A673 (cell line): ENCODE results near the gene ELOVL4. TPM values are rescaled to one million over a fixed set of nuclear protein-coding genes. Genes with fewer than 3 reads are reported as not detected.
A peak's percentile ranks its signal among the peaks of the same experiment; 100 is the strongest.

Source experiments
- BruUV-seq: library from RNA; stranded (reverse); fragments of 400-500 nt; replicated peaks from 2 replicates; lab custom pipeline; 2021; lab: Mats Ljungman, UMichigan
- CTCF ChIA-PET: fragments of 300-600 bp; sonication (Branson Sonifier 250); formaldehyde crosslinking; loops from one replicate; lab custom pipeline; 2022; ENCODE audit warnings: antibody characterized with exemption; lab: Charles Lee
- POLR2A ChIA-PET: fragments of 300-600 bp; sonication (Branson Sonifier 250); formaldehyde crosslinking; loops from one replicate; lab custom pipeline; 2022; ENCODE audit warnings: antibody characterized with exemption; ENCODE audit not compliant: low non-redundant PET; lab: Charles Lee
- DNase-seq: peaks from one replicate; pipeline ENCODE4 v3.0.0-alpha.2; 2015; ENCODE audit warnings: low spot score
- H3K27ac ChIP-seq: fragments of 200-600 bp; sonication (generic); 2 replicates; pipeline ENCODE4 v1.5.1; 2016; ENCODE audit warnings: mixed run types, low read depth, mild to moderate bottlenecking, mixed read lengths, antibody characterized with exemption, low read length; ENCODE audit not compliant: poor library complexity, severe bottlenecking
- H3K27me3 ChIP-seq: fragments of 200-600 bp; sonication (generic); replicated peaks from 2 replicates; pipeline ENCODE4 v1.6.1; 2017; ENCODE audit warnings: mixed run types, low read depth, mild to moderate bottlenecking, mixed read lengths, antibody characterized with exemption, low read length; ENCODE audit not compliant: insufficient read depth, poor library complexity
- H3K36me3 ChIP-seq: fragments of 200-600 bp; sonication (generic); 2 replicates; pipeline ENCODE4 v1.6.1; 2016; ENCODE audit warnings: mixed run types, mild to moderate bottlenecking, mixed read lengths, antibody characterized with exemption, low read length; ENCODE audit not compliant: insufficient read depth, poor library complexity, severe bottlenecking
- H3K4me1 ChIP-seq: fragments of 200-600 bp; sonication (generic); 2 replicates; pipeline ENCODE4 v1.6.1; 2017; ENCODE audit warnings: mixed run types, mild to moderate bottlenecking, mixed read lengths, antibody characterized with exemption, low read length; ENCODE audit not compliant: insufficient read depth, poor library complexity, severe bottlenecking
- H3K4me3 ChIP-seq: fragments of 200-600 bp; sonication (generic); 2 replicates; pipeline ENCODE4 v1.5.1; 2016; ENCODE audit warnings: low read depth, mixed run types, mild to moderate bottlenecking, mixed read lengths, low read length; ENCODE audit not compliant: poor library complexity, severe bottlenecking
- H3K9me3 ChIP-seq: fragments of 200-600 bp; sonication (generic); 2 replicates; pipeline ENCODE4 v1.6.1; 2016; ENCODE audit warnings: mixed run types, low read depth, mild to moderate bottlenecking, mixed read lengths, antibody characterized with exemption, low read length; ENCODE audit not compliant: poor library complexity, severe bottlenecking
- EZH2 ChIP-seq: fragments of 200-600 bp; sonication (generic); IDR thresholded peaks from 2 replicates; pipeline ENCODE4 v1.6.1; 2017; ENCODE audit warnings: borderline replicate concordance, low read depth, mild to moderate bottlenecking, mixed read lengths, antibody characterized with exemption, low read length; ENCODE audit not compliant: poor library complexity, severe bottlenecking
- intact Hi-C: fragments of 100-400 bp; cut with micrococcal nuclease; formaldehyde crosslinking; loops from one replicate; pipeline ENCODE4 v1.10.0; 2022; ENCODE audit not compliant: unreplicated experiment
- total RNA-seq: library from RNA; stranded (reverse); gene quantifications from 2 replicates; pipeline ENCODE4 v1.2.3, GENCODE V29; 2021
- TF ChIP-seq, protein P1 (sequence below): fragments of 300-800, 200-600 bp; sonication (generic); conservative IDR thresholded peaks from 2 replicates; pipeline ENCODE4 v1.5.1; 2017; ENCODE audit warnings: low read depth, mild to moderate bottlenecking, antibody characterized with exemption, low read length, moderate library complexity, mixed read lengths

The ELOVL4 gene
- total RNA-seq, 1 experiment from 2014 or later = 7.9 TPM

GRCh38 chr6:79895382-79896074, 51.8 kb downstream of the ELOVL4 start:
- POLR2A ChIA-PET = no interaction called here
- Histone ChIP-seq H3K36me3 (no peaks in the 10 kb centered on the region), H3K27ac (no peak overlapping the region), H3K27me3 (no peaks in the 10 kb centered on the region), H3K9me3 (no peaks in the 10 kb centered on the region), H3K4me3 (no peak overlapping the region), H3K4me1 (peaks cover 9% of the 10 kb centered on the region)
- CTCF ChIA-PET = no interaction called here
- no peak for DNase-seq
- no TSS peak for BruUV-seq
- intact Hi-C loops = no loop called here
- no peak for TF ChIP-seq EZH2
- TF ChIP-seq, protein P1, sequence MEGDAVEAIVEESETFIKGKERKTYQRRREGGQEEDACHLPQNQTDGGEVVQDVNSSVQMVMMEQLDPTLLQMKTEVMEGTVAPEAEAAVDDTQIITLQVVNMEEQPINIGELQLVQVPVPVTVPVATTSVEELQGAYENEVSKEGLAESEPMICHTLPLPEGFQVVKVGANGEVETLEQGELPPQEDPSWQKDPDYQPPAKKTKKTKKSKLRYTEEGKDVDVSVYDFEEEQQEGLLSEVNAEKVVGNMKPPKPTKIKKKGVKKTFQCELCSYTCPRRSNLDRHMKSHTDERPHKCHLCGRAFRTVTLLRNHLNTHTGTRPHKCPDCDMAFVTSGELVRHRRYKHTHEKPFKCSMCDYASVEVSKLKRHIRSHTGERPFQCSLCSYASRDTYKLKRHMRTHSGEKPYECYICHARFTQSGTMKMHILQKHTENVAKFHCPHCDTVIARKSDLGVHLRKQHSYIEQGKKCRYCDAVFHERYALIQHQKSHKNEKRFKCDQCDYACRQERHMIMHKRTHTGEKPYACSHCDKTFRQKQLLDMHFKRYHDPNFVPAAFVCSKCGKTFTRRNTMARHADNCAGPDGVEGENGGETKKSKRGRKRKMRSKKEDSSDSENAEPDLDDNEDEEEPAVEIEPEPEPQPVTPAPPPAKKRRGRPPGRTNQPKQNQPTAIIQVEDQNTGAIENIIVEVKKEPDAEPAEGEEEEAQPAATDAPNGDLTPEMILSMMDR = no peak

- peak; percentile 50 for DNase-seq
- H3K4me1 ChIP-seq = peaks cover 9% of the 10 kb centered on the region
- H3K9me3 ChIP-seq = no peaks in the 10 kb centered on the region
- H3K36me3 ChIP-seq = no peaks in the 10 kb centered on the region
- intact Hi-C loops = no loop called here
- no peak overlapping the region for H3K27ac ChIP-seq
- BruUV-seq = no TSS peak
- TF ChIP-seq, protein P1 = no peak
- no peak for TF ChIP-seq EZH2
- no peak overlapping the region for H3K4me3 ChIP-seq
- CTCF ChIA-PET = no interaction called here
- no peaks in the 10 kb centered on the region for H3K27me3 ChIP-seq
- POLR2A ChIA-PET = no interaction called here
Measured at GRCh38 chr6:79894939-79895338, 52.4 kb downstream of the ELOVL4 start.

DNA sequence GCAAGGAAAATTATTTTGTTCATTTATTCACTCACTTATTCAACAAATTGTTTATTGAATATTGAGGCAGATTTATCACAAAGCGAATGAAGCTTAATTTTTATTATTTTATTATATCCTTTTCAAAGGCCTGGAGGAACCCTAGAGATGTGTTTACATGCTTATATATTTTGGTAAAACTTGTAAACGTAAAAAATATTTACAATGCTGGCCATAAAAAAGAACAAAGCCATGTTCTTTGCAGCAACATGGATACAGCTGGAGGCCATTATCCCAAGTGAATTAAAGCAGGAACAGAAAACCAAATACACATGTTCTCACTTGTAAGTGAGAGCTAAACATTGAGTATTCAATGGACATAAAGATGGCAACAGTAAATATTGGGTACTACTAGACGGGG, 58.8 kb downstream of the ELOVL4 start:
- Histone ChIP-seq H3K27ac (no peak overlapping the region), H3K27me3 (no peaks in the 10 kb centered on the region), H3K36me3 (no peaks in the 10 kb centered on the region), H3K9me3 (no peaks in the 10 kb centered on the region), H3K4me1 (no peaks in the 10 kb centered on the region), H3K4me3 (no peak overlapping the region)
- ChIA-PET POLR2A (no interaction called here), CTCF (no interaction called here)
- intact Hi-C loops = no loop called here
- no peak for DNase-seq
- BruUV-seq = no TSS peak
- TF ChIP-seq, protein P1 = no peak
- TF ChIP-seq EZH2 = no peak
